Stimulated activated CD8-positive, alpha-beta memory T cell treated with anti-CD3 and anti-CD28 coated beads, Interleukin-12 subunit alpha, Interleukin-12 subunit beta, amount 100 ng/mL, for 1 hour (primary cell): Measurements from ENCODE around the gene GH1.
"Not testable (repeated sequence)": the region's sequence is repeated elsewhere in the genome, so short reads cannot be mapped to it uniquely, and the experiment has no call there.

Experiments used
- DNase-seq: peaks from one replicate; pipeline ENCODE4 v3.0.0-alpha.2; 2020; ENCODE audit warnings: low read depth

GH1 gene

GRCh38 chr17:63896524-63897354 lies 21.9 kb downstream of the GH1 start, which contains the start of gene CSH1:
Gene CSH1 (minus strand): TSS chr17:63896574. CDS start chr17:63896511, 63 bp downstream.
- DNase-seq, result not testable (repeated sequence)

- DNase-seq, result not testable (repeated sequence)
Measured at GRCh38 chr17:63894821-63895220, 23.8 kb downstream of the GH1 start.

- not testable (repeated sequence) for DNase-seq
Measured at GRCh38 chr17:63894021-63894420, 24.6 kb downstream of the GH1 start.

- DNase-seq, result not testable (repeated sequence)
Measured at GRCh38 chr17:63892316-63893037, 26.2 kb downstream of the GH1 start.

GRCh38 chr17:63889026-63889848 lies 29.4 kb downstream of the GH1 start:
- not testable (repeated sequence) for DNase-seq

GRCh38 chr17:63885119-63885518 lies 33.5 kb downstream of the GH1 start:
- DNase-seq, result not testable (repeated sequence)

GRCh38 chr17:63882626-63883126 lies 36.0 kb downstream of the GH1 start:
- not testable (repeated sequence) for DNase-seq

- peak; percentile 44 for DNase-seq
Measured at GRCh38 chr17:63881935-63882601, 36.6 kb downstream of the GH1 start, which contains the start of gene GH2. Gene GH2 (minus strand): TSS chr17:63881944. CDS start chr17:63881801, 143 bp downstream.

GRCh38 chr17:63881337-63881736 lies 37.3 kb downstream of the GH1 start:
- DNase-seq, result not testable (repeated sequence)

GRCh38 chr17:63880706-63881105 lies 37.9 kb downstream of the GH1 start:
- DNase-seq, result no peak

GRCh38 chr17:63878413-63878812 lies 40.2 kb downstream of the GH1 start:
- not testable (repeated sequence) for DNase-seq

- not testable (repeated sequence) for DNase-seq
Measured at GRCh38 chr17:63874693-63875092, 43.9 kb downstream of the GH1 start.

- DNase-seq, result not testable (repeated sequence)
Measured at GRCh38 chr17:63874061-63874626, 44.5 kb downstream of the GH1 start.

GRCh38 chr17:63873577-63873976 lies 45.1 kb downstream of the GH1 start, which contains the start of gene CSH2:
Gene CSH2 (minus strand): TSS chr17:63873677. CDS start chr17:63873614, 63 bp downstream.
- DNase-seq, result not testable (repeated sequence)

GRCh38 chr17:63871646-63872365 lies 46.8 kb downstream of the GH1 start:
- DNase-seq, result not testable (repeated sequence)

- DNase-seq, result not testable (repeated sequence)
Measured at GRCh38 chr17:63870292-63870665, 48.4 kb downstream of the GH1 start.

- not testable (repeated sequence) for DNase-seq
Measured at GRCh38 chr17:63869491-63870291, 48.9 kb downstream of the GH1 start.
